A549 (cell line): ENCODE data around the gene QSER1. TPM values are rescaled to one million over a fixed set of nuclear protein-coding genes. Genes with fewer than 3 reads are reported as not detected.
"Not testable (repeated sequence)": the region's sequence is repeated elsewhere in the genome, so short reads cannot be mapped to it uniquely, and the experiment has no call there.

Source experiments
- ATAC-seq, 2 experiments: fragments of 200-7000 bp in 1 of 2; fragments of >200 bp in 1 of 2; cut with Nextera tagmentation in 1 of 2; cut with Tn5 transposase in 1 of 2; 3 replicates each; pipeline versions ENCODE4 v1.8.0 to v1.9.1; 2018 to 2020; ENCODE audit warnings: mild to moderate bottlenecking in 1 of 2, moderate library complexity in 1 of 2
- CTCF ChIA-PET: fragments of 300-600 bp; sonication (Branson Sonifier 250); formaldehyde crosslinking; extraction: SDS; loops from one replicate; lab custom pipeline; 2021; ENCODE audit warnings: antibody characterized with exemption, inconsistent platforms; lab: Yijun Ruan, JAX
- POLR2A ChIA-PET: fragments of 350-600 bp; formaldehyde crosslinking; extraction: SDS; loops from one replicate; lab custom pipeline; 2021; ENCODE audit warnings: antibody characterized with exemption, inconsistent platforms; lab: Yijun Ruan, JAX
- DNase-seq, 2 experiments: peaks; one replicate each; pipeline versions ENCODE4 v3.0.0 to v3.0.0-alpha.2; 2011 to 2016; ENCODE audit warnings: low read depth in 1 of 2, low spot score in 1 of 2
- FAIRE-seq: peaks from 2 replicates; lab custom pipeline; 2011; peaks lifted over from hg19 to GRCh38; lab: Jason Lieb, UNC
- H3K27ac ChIP-seq, 2 experiments: fragments of >200 bp; sonication (Bioruptor Twin); formaldehyde crosslinking; 3 replicates each; pipeline ENCODE4 v1.5.1; 2016 to 2017
- H3K4me1 ChIP-seq: fragments of >200 bp; sonication (Bioruptor Twin); formaldehyde crosslinking; 3 replicates; pipeline ENCODE4 v1.6.1; 2016
- H3K4me2 ChIP-seq: fragments of >200 bp; sonication (Bioruptor Twin); formaldehyde crosslinking; 3 replicates; pipeline ENCODE4 v1.6.1; 2016
- H3K4me3 ChIP-seq: fragments of >200 bp; sonication (Bioruptor Twin); formaldehyde crosslinking; 3 replicates; pipeline ENCODE4 v1.5.1; 2016
- H3K9me3 ChIP-seq: fragments of >200 bp; sonication (Bioruptor Twin); formaldehyde crosslinking; 3 replicates; pipeline ENCODE4 v1.6.1; 2016
- CHD2 ChIP-seq: fragments of 150-350 bp; IDR thresholded peaks from 2 replicates; pipeline ENCODE4 v1.6.1; 2014; ENCODE audit warnings: low read length; ENCODE audit not compliant: partially characterized antibody
- E2F6 ChIP-seq: IDR thresholded peaks from 2 replicates; pipeline ENCODE4 v1.6.1; 2012; ENCODE audit warnings: low read depth, borderline replicate concordance
- FOSL2 ChIP-seq, 2 experiments: fragments of 450-650 bp in 1 of 2; fragments of >200 bp in 1 of 2; sonication (Bioruptor Twin) in 1 of 2; formaldehyde crosslinking; IDR thresholded peaks; 2 replicates each; pipeline versions ENCODE4 v1.5.0 to v1.6.1; 2016 to 2020; ENCODE audit warnings: mild to moderate bottlenecking in 1 of 2, moderate library complexity in 1 of 2
- GATA3 ChIP-seq: IDR thresholded peaks from 2 replicates; pipeline ENCODE4 v1.6.1; 2012; ENCODE audit warnings: borderline replicate concordance
- KDM1A ChIP-seq: fragments of 200-600 bp; sonication (generic); IDR thresholded peaks from 2 replicates; pipeline ENCODE4 v1.6.1; 2016; ENCODE audit warnings: low read depth, mild to moderate bottlenecking
- NR3C1 ChIP-seq: fragments of >200 bp; sonication (Bioruptor Twin); formaldehyde crosslinking; IDR thresholded peaks from 3 replicates; pipeline ENCODE4 v1.6.1; 2017
- PBX3 ChIP-seq: IDR thresholded peaks from 2 replicates; pipeline ENCODE4 v1.6.1; 2012
- RARB ChIP-seq: fragments of 250-450 bp; sonication (Bioruptor Pico); IDR thresholded peaks from 2 replicates; pipeline ENCODE4 v1.8.0; 2021; ENCODE audit warnings: mild to moderate bottlenecking, moderate library complexity
- ZC3H11A ChIP-seq: fragments of 450-650 bp; IDR thresholded peaks from 2 replicates; pipeline ENCODE4 v1.6.1; 2014; ENCODE audit warnings: antibody characterized with exemption, mild to moderate bottlenecking
- ZNF302 ChIP-seq: fragments of 250-450 bp; sonication (Bioruptor Pico); IDR thresholded peaks from 2 replicates; pipeline ENCODE4 v1.9.0; 2021; ENCODE audit warnings: inconsistent platforms, mild to moderate bottlenecking, moderate library complexity
- WGBS: methylation state at CpG from one replicate; pipeline ENCODE4 v1.1.6; 2017; ENCODE audit errors: missing lambda C conversion rate; 5-methylcytosine and 5-hydroxymethylcytosine counted together
- polyA plus RNA-seq, 4 experiments: library from polyadenylated mRNA; depleted of rRNA in 3 of 4; stranded (reverse); fragments of >200 nt; fragmentation: RNase III in 1 of 4; extraction: RNeasy Plus Mini Kit Qiagen cat#74134 plus additional on column Dnase treatment in 1 of 4; gene quantifications; 2 replicates in 3 of 4; 3 replicates in 1 of 4; pipeline ENCODE4 v1.2.3, GENCODE V29; 2011 to 2017
- TF ChIP-seq, protein P1 (sequence below): fragments of 200-600 bp; sonication (generic); IDR thresholded peaks from 2 replicates; pipeline ENCODE4 v1.6.1; 2016; ENCODE audit warnings: antibody characterized with exemption, mild to moderate bottlenecking, moderate library complexity
- TF ChIP-seq, protein P2 (sequence below): fragments of >200 bp; sonication (Bioruptor Twin); formaldehyde crosslinking; IDR thresholded peaks from 3 replicates; pipeline ENCODE4 v1.5.1; 2016

The QSER1 gene
- polyA plus RNA-seq, 2 of the 4 experiments (the other 2 are of a cell fraction): 13.2 to 27.2 TPM

GRCh38 chr11:32886180-32886579 is 6.4 kb upstream of the QSER1 start:
- no peak for ATAC-seq
- POLR2A ChIA-PET: no interaction called here
- TF ChIP-seq, protein P1, sequence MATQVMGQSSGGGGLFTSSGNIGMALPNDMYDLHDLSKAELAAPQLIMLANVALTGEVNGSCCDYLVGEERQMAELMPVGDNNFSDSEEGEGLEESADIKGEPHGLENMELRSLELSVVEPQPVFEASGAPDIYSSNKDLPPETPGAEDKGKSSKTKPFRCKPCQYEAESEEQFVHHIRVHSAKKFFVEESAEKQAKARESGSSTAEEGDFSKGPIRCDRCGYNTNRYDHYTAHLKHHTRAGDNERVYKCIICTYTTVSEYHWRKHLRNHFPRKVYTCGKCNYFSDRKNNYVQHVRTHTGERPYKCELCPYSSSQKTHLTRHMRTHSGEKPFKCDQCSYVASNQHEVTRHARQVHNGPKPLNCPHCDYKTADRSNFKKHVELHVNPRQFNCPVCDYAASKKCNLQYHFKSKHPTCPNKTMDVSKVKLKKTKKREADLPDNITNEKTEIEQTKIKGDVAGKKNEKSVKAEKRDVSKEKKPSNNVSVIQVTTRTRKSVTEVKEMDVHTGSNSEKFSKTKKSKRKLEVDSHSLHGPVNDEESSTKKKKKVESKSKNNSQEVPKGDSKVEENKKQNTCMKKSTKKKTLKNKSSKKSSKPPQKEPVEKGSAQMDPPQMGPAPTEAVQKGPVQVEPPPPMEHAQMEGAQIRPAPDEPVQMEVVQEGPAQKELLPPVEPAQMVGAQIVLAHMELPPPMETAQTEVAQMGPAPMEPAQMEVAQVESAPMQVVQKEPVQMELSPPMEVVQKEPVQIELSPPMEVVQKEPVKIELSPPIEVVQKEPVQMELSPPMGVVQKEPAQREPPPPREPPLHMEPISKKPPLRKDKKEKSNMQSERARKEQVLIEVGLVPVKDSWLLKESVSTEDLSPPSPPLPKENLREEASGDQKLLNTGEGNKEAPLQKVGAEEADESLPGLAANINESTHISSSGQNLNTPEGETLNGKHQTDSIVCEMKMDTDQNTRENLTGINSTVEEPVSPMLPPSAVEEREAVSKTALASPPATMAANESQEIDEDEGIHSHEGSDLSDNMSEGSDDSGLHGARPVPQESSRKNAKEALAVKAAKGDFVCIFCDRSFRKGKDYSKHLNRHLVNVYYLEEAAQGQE: no peak
- TF ChIP-seq ZC3H11A (no peak), ZNF302 (CRISPR knock-in tag) (no peak), NR3C1 (no peak), E2F6 (no peak), KDM1A (no peak), FOSL2 (IDR thresholded peaks at IDR 0.05) (no peak), FOSL2 (CRISPR knock-in tag; IDR thresholded peaks at IDR 0.05) (no peak), RARB (CRISPR knock-in tag) (no peak), CHD2 (no peak), GATA3 (no peak)
- TF ChIP-seq, protein P2, sequence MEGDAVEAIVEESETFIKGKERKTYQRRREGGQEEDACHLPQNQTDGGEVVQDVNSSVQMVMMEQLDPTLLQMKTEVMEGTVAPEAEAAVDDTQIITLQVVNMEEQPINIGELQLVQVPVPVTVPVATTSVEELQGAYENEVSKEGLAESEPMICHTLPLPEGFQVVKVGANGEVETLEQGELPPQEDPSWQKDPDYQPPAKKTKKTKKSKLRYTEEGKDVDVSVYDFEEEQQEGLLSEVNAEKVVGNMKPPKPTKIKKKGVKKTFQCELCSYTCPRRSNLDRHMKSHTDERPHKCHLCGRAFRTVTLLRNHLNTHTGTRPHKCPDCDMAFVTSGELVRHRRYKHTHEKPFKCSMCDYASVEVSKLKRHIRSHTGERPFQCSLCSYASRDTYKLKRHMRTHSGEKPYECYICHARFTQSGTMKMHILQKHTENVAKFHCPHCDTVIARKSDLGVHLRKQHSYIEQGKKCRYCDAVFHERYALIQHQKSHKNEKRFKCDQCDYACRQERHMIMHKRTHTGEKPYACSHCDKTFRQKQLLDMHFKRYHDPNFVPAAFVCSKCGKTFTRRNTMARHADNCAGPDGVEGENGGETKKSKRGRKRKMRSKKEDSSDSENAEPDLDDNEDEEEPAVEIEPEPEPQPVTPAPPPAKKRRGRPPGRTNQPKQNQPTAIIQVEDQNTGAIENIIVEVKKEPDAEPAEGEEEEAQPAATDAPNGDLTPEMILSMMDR: no peak
- H3K4me2 ChIP-seq: no peak overlapping the region
- H3K4me3 ChIP-seq: no peak overlapping the region
- DNase-seq: no peak
- H3K9me3 ChIP-seq: no peaks in the 10 kb centered on the region
- peaks cover under 1% of the 10 kb centered on the region; the same call in 2 of the 3 replicates for H3K4me1 ChIP-seq
- CTCF ChIA-PET: interaction anchor here (0.8 to 3.1 kb wide), 3 partner anchors 15 to 77 kb away, joined by 3 to 12 read pairs (median 6); no protein-coding TSS in a partner anchor
- 71% methylated on average over 3 of the region's 3 CpGs for WGBS
- no peak overlapping the region for H3K27ac ChIP-seq
- FAIRE-seq: no peak

DNA sequence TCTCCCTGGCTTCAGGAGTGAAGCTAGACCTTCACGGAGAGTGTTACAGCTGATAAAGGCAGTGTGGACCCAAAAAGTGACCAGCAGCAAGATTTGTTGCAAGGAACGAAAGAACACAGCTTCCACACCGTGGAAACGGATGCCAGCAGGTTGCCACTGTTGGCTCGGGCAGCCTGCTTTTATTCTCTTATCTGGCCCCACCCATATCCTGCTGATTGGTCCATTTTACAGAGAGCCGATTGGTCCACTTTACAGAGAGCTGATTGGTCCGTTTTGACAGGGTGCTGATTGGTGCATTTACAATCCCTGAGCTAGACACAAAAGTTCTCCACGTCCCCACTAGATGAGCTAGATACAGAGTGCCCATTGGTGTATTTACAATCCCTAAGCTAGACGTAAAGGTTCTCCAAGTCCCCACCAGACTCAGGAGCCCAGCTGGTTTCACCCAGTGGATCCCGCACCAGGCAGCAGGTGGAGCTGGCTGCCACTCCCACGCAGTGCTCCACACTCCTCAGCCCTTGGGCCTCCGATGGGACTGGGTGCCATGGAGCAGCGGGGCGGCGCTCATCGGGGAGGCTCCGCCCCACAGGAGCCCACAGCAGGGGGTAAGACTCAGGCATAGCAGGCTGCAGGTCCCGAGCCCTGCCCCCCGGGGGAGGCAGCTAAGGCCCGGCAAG is 4.8 kb upstream of the QSER1 start:
- ATAC-seq, H3K4me2 ChIP-seq, H3K4me3 ChIP-seq, H3K27ac ChIP-seq, FAIRE-seq, H3K4me1 ChIP-seq, POLR2A ChIA-PET, DNase-seq, H3K9me3 ChIP-seq: not testable (repeated sequence)
- WGBS: 86% methylated on average over 14 of the region's 20 CpGs
- CTCF ChIA-PET: interaction anchor here (0.8 kb wide), 1 partner anchor 12 kb away, joined by 4 read pairs; no protein-coding TSS in a partner anchor

DNA sequence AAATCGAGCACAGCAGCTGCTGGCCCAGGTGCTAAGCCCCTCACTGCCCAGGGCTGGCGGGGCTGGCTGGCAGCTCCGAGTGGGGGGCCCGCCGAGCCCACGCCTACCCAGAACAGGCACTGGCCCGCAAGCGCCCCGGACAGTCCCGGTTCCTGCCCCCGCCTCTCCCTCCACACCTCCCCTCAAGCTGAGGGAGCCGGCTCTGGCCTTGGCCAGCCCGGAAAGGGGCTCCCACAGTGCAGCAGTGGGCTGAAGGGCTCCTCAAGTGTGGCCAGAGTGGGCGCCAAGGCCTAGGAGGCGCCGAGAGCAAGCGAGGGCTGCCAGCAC is 4.3 kb upstream of the QSER1 start:
- POLR2A ChIA-PET, CTCF ChIA-PET, H3K27ac ChIP-seq, H3K9me3 ChIP-seq, H3K4me1 ChIP-seq, H3K4me3 ChIP-seq, FAIRE-seq, H3K4me2 ChIP-seq, DNase-seq, ATAC-seq: not testable (repeated sequence)
- WGBS: 98% methylated on average over 8 of the region's 17 CpGs

DNA sequence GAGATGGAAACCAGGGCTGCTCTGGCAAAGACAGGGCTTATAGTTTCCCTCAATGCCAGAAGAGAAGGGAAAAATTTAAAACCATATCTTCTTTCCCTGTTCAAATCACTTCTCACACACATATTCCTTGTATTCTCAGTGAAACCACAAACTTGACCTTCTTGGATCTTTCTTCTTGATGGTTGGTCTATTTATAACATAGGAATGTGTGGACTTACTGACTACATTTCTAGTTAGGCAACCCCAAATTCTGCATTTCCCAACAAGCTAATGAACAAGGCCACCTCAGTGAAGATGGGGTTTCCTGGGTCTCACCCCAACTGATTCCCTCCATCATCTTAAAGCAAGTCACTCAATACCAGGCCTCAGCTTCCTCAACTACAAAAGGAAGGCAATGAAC is 3.8 kb upstream of the QSER1 start:
- ChIA-PET POLR2A (no interaction called here), CTCF (no interaction called here)
- no peaks in the 10 kb centered on the region for H3K9me3 ChIP-seq
- H3K27ac ChIP-seq: no peak overlapping the region
- H3K4me2 ChIP-seq: no peak overlapping the region
- FAIRE-seq (no peak), ATAC-seq (no peak), DNase-seq (no peak)
- peaks cover 7% of the 10 kb centered on the region; the same call in 2 of the 3 replicates for H3K4me1 ChIP-seq
- H3K4me3 ChIP-seq: no peak overlapping the region
- TF ChIP-seq, protein P2: no peak
- no peak for TF ChIP-seq RARB (CRISPR knock-in tag)
- TF ChIP-seq PBX3: no peak
